A172 (cell line): ENCODE results near the gene AAR2. TPM values are rescaled to one million over a fixed set of nuclear protein-coding genes. Genes with fewer than 3 reads are reported as not detected.

Experiments
- DNase-seq: peaks from one replicate; pipeline ENCODE4 v3.0.0-alpha.2; 2015; ENCODE audit warnings: low spot score
- total RNA-seq: library from RNA; depleted of rRNA; stranded (reverse); fragments of >200 nt; shearing (Covaris generic); gene quantifications from 2 replicates; pipeline ENCODE4 v1.2.3, GENCODE V29; 2014

Gene AAR2
- total RNA-seq, 1 experiment from 2014 or later = 36.8 TPM

- DNase-seq = no peak
Observed at GRCh38 chr20:36218380-36219064, 17.8 kb upstream of the AAR2 start.

- DNase-seq = no peak
Observed at GRCh38 chr20:36219671-36220220, 16.5 kb upstream of the AAR2 start.

DNA sequence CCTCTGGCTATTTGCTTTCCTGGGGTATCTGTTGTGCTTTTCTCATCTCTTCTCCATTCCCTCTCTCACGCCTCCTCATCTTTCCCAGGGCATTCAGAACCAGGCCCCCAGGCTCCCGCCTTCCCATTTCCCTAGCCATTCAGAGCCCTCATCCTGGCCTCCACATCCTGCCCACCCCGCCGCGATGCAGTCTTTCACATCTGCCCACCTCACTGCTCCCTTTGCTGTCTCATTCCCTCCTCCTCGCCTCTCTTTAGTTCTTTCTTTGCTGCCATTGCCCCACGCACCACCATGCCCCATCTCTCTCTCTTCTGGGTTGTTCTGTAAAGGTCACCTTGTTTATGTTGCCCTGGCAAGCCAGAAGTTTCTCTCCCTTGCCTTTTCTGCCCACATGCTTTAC, 10.6 kb upstream of the AAR2 start:
- DNase-seq = no peak

DNA sequence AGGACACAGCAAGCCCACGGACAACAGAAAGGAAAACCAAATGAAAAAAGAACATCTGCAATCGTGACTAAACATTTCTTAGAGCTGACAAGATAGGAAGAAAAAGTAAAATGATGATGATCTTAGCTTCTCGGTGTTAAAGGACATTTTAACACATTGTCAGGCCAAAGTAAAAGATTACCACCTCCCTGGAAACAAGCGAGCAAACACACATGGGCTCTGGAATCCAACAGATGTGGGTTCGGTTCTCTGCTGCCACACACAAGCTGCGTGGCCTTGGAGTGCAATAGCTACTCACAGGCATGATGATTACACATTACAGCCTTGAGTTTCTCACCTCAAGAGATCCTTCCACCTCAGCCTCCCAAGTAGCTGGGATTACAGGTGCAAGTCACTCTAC, 7.5 kb upstream of the AAR2 start:
- no peak for DNase-seq

DNA sequence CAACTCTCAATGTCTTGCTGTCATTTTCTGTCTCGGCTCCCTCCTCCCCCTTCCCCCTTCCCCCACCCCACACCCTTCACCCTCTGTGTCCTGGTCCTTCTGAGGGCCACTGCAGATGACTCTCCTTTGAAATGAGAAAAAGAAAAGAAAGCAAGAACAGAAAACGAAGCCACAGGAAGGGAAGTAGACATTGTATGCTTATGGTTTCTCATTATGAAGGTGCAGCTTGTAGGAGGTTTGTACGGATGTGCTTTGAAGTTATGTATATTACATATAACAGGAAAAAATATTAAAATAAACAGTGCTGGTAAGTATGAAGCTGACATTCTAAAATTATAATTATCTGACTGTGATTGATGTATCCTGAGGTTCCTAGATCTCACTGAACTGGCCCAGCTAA, 6.3 kb upstream of the AAR2 start:
- no peak for DNase-seq

DNA sequence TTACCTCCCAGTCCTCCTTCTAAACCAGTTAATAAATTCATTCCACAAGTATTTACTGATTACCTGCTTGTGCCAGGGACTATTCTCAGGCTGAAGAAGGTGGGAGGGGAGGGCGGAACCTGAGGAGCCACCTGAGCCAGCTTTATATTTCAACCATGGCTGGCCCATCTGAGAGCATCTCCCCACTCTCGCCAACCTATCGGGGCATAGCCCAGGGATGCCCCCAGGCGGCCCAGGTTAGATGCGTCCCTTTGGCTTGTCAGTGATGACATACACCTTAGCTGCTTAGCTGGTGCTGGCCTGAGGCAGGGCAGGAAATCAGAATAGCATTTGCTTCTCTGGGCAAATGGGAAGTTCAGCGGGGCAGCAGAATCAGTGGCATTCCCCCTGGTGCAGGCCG, 4.9 kb upstream of the AAR2 start:
- DNase-seq = no peak

DNA sequence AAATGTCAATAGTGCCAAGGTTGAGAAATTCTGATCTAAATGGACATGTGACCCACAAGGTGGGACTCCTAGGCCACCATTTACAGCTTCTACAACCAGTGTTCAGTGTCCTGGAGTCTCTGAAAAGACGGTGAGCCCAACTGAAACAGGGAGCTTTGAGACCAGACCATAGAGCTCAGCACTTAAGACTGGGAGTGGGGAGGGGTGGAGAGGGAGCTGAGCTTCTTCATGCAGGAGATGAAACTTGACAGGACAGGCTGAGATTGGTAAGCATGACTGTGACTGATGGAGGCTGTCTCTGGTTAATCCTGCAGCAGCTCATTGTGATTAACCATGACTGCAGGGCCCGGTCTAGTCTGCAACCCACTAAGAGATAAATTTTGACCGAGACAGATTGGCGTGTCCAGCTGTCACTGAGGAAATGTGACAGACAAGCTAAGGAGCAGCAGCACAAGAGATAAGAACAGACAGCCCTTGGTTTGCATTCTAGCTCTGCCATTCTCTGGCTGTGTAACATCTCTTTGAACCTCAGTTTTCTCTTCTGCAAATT, 1.4 kb upstream of the AAR2 start:
- no peak for DNase-seq

GRCh38 chr20:36236786-36237121, 476 bp downstream of the AAR2 start:
- no peak for DNase-seq

DNA sequence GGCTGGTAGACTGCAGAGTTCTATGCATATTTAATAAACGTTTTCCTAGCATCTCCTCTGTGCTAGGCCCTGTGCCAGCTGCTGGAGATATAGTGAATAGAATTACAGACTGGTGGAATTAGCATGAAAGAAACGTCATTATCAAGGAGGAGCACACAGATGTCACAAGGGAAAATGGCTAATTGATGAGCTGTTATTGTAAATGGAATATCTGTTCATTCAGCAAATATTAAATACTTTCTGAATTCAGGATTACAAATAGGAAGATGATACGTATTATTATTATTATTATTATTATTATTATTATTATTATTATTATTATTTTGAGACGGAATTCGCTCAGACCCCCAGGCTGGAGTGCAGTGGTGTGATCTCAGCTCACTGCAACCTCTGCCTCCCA, 1.2 kb downstream of the AAR2 start:
- no peak for DNase-seq

GRCh38 chr20:36238153-36238552, 1.9 kb downstream of the AAR2 start:
- no peak for DNase-seq

- no peak for DNase-seq
Observed at GRCh38 chr20:36238760-36239159, 2.5 kb downstream of the AAR2 start.

DNA sequence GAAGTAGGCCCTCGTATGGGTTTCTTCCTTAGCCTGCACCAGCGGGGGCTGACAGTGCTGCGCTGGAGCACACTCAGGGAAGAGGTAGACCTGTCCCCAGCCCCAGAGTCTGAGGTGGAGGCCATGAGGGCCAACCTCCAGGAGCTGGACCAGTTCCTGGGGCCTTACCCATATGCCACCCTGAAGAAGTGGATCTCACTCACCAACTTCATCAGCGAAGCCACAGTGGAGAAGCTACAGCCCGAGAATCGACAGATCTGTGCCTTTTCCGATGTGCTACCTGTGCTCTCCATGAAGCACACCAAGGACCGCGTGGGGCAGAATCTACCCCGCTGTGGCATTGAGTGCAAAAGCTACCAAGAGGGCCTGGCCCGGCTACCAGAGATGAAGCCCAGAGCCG, 3.8 kb downstream of the AAR2 start:
- DNase-seq = no peak

- no peak for DNase-seq
Observed at GRCh38 chr20:36241678-36242077, 5.4 kb downstream of the AAR2 start.

DNA sequence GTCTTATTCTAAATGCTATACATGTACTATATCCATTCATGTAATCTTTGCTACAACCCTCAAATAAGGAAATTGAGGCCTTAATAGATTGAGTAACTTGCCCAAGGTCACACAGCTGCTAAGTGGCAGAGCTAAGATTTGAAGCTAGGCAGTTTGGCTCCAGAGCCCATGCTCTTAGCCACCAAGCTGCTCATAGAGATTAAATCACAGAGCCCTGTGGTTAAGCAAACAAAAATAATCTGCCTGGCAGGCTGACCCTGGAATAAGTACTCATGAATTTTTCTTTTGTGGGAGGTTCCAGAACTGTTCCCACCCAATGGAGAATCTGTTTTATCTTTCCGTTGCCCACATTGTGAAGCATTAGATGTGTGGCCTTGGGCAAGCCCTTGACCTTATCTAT, 7.4 kb downstream of the AAR2 start:
- DNase-seq = no peak

- no peak for DNase-seq
Observed at GRCh38 chr20:36246401-36246800, 10.1 kb downstream of the AAR2 start.

DNA sequence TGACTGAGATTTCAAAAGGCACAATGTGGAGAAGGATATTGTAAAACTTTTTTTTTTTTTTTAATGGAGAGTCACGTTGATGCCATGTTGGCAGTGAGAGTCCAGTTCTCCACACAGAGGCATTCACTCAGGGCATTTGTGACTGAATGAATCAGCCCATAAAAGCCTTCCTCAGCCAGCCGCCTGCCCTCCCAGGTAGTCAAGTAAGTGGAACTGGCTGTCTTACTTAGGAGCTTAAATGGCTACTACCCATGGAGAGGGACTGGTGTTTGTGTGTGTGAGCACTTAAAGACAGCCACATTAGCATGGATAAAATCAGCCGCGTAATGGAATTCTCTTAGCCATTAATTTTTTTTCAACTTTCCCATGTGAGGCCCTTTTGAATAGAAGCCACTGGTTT, 12.6 kb downstream of the AAR2 start:
- no peak for DNase-seq

DNA sequence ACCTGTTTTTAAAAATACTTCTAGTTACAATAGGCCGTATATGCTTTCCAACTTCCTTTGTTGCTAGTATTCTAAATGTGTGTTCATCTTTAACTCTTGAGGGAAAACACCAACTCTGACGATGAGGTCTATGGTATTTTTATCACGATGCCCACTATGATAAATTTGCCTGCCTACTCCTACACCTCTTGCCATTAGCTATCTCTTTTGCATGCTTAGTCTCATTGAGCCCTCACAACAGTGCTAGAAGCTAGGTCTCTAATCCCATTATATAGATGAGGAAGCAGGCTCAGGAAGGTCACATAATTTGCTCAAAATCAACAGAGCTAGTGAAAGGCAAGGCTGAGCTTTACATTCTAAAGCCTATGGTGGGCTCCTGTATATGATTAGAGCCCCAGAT, 13.2 kb downstream of the AAR2 start:
- DNase-seq = no peak

GRCh38 chr20:36251426-36251825, 15.1 kb downstream of the AAR2 start:
- DNase-seq = no peak

- no peak for DNase-seq
Observed at GRCh38 chr20:36252511-36252910, 16.2 kb downstream of the AAR2 start.

GRCh38 chr20:36253036-36253435, 16.8 kb downstream of the AAR2 start:
- no peak for DNase-seq

- no peak for DNase-seq
Observed at GRCh38 chr20:36254076-36254475, 17.8 kb downstream of the AAR2 start.

GRCh38 chr20:36255445-36255844, 19.2 kb downstream of the AAR2 start:
- DNase-seq = no peak

GRCh38 chr20:36259177-36260061, 23.1 kb downstream of the AAR2 start:
- DNase-seq = no peak
